GM12892 (cell line): Measurements from ENCODE around the gene ERG.

Source experiments
- POLR2A ChIP-seq: IDR thresholded peaks from 2 replicates; pipeline ENCODE4 v1.6.1; 2011; ENCODE audit warnings: low read depth, low read length, control low read depth
- POLR2AphosphoS5 ChIP-seq: IDR thresholded peaks from 2 replicates; pipeline ENCODE4 v1.6.1; 2011; ENCODE audit warnings: low read depth, low read length, control low read depth

DNA sequence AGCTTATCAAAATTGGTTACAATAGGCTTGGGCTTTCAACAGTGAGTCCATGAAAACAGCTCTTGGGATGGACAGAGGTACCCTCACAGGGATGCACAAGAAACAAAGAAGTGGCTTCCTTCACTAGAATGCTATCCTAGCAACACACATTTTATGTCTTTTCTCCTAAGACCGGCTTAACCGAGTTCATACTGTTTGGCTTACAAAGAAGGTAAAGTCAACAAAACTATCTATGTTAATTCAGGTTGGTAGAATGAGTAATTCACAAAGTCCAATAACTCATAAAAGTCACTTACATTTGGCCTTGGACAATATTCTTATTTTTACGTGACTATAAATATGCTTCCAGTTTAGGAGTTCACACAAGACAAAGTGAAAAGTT, 9.0 kb downstream of the ERG start:
- TF ChIP-seq POLR2A (no peak), POLR2AphosphoS5 (no peak)
